ENCODE measurements around the gene CDKAL1.
A peak's percentile ranks its signal among the peaks of the same experiment; 100 is the strongest.

The CDKAL1 gene

DNA sequence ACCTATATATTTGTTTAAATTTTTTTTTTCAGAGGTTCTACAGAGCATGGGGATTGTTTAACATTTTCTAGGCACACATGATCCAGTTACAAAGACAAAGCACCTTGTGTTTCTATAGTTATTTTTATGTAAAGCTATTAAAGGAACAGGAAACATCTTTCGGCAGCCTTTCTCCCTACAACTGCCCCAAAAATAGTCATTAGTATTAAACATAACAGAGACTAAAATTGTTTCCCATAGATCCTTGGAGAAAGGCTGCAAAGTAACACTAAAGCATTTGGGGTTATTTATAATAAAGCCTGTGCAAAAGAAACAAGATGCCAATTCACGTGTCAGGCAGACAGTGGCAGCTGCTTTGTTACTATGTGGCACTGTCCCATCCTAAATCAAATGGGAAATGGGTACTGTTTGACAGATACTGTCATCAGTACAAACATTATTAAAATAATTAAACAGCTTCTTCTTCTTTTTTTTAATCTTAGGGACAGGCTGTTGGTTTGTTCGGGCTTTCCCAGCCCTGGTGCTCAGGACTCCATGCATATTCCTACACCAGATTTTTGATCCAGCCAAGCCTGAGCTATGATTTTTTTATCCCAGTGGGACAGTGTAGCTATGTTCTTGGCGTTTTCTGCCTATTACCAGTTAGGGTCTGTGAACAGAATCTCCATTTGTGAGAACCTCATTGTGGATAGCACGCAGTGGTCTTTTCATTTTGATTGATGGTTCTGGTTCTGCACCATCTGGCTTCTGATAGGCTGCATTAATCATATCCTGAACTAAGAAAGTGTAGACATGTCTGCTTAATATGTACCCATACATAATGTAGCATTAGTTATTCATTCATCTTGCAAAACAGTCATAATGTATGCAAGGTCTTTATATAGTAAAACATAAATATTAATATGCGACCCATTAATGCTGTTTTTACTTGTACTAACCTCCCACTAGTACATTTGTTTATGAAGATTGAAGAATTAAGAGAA, 598.9 kb downstream of the CDKAL1 start:
- no peak for DNase-seq (ENCODE audit: low read depth, low spot score)

DNA sequence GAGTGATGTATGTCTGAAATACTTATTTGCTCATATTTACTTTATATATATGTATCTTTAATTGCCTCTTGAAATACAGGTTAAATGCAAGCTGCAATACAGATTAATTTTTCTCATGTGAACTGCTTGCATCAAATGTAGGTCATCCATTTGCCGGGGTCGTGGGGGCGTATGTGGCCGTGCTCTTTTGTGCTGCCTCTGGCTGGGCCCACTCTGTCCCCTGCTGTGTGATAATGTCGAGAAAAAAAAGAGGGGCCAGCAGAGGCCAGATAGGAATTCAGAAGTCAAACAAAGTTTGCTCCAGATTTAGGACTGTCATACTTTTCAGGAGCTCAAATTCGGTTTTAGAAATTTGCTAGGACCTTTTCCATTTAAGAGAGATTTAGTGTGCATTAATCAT, 599.6 kb downstream of the CDKAL1 start:
- no peak for DNase-seq (ENCODE audit: low read depth, low spot score)

DNA sequence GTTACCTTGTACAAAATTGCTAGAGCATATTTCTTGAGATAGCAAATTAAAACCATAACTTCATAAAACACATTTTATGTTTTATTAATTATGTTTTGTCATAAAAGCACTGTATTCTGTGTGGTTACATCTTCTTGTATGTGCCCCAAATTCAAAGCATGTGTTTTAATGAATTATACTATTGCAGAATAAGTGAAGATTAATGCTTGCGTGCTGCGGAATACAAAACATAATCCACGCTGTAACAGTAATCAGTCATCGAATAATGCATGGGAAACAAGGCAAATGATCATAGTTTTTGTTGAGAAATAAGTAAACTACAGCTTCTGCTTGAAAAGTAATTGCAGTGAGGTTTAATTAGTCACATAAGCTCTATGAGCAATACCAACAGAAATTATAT, 600.1 kb downstream of the CDKAL1 start:
- no peak for DNase-seq (ENCODE audit: low read depth, low spot score)

DNA sequence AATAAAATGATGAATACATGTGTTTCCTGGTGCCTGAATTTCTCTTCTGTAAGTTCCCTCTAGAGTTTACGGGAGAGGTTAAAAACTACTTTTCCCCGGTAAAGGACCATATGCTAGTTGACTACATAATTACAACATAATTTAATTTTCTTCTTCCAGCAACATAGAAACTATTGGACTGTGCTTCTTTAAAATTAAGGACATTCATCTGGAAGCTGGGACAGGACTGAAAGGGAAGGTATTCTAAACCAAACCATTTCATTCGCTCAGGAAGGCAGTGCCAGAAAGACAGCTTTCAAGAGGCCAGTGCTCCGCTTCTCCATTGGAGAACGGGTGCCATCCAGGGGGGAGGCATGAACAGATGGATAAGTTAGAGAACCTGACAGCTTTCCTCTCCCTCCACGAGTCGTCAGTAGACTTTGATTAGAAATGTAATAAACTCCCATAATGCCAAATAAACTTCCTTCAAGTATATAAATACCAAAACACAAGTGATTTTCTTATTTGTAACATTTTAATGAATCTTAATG, 601.3 kb downstream of the CDKAL1 start:
- DNase-seq (ENCODE audit: low read depth, low spot score): no peak

DNA sequence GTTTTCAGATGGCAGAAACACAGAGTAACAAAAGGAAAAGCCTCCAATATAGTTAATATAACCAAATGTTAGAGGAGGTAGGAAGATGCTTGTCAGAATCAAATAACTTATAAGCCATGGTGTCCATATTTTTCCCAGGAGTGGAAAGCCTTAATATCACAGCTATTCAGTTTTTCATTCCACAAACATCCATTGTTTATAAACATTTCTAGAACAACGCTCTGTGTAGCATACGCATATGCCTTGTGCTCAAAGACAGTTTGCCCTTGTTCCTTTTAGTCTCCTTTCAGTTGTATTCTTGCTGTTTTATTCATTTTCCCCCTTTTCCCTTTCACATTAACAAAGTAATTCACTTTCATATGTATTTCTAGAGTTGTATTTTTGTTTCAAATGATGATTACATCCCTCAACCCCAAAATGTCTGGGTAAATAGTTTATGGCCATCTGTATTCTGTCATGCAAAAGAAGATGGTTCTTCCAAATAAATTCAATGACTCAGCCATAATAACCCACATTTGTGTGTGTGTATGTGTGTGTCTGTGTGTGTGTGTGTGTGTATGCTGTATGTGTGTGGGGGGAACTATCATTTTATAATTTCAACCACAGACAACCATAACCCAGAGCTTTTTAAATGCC, 603.6 kb downstream of the CDKAL1 start:
- no peak for DNase-seq (ENCODE audit: low read depth, low spot score)

DNA sequence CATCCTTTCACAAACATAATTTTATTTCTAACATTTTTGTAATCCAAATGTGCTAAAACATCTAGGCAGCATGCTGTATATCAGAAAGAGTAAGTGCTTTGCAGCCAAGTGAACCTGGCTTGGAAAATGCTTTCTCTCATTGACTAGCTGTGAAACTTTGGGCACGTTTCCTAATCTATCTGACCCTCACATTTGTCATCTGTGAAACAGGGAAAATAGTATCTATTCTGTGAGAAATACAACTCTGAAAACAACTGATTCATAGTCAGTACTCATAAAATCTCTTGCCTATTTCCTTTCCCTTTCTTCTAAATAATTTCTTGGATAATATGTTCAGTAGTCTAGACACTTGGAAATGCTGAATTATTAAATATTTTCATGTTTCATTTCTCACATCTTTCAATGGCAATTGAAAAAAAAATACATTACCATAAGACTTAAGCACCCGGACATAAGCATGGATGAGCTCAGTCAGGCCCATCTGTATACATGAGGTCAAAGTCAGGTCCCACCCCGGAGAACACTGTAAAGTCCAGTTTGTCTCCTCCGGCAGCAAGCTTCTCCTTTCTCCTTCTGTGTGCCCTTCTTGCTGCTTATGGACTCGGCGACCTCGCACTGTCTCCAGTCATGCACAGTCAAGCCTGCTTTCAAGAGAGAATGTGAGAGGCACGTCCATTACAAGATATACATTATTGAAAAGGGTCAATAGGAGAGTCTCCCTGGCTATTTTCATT, 604.2 kb downstream of the CDKAL1 start:
- DNase-seq (ENCODE audit: low read depth, low spot score): no peak

DNA sequence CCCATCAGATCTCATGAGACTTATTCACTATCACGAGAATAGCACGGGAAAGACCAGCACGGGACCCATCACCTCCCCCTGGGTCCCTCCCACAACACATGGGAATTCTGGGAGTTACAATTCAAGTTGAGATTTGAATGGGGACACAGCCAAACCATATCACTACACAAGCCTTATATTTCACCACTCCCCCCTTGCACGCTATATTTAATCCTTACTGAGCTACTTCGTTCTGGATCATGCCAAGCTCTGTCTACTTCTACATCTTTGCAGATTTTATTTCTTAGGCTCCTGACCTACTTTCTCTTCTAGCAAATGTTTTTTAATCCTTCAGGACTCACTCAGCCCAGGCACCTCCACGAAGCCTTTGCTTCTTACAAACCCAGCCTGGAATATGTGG, 606.7 kb downstream of the CDKAL1 start:
- no peak for DNase-seq (ENCODE audit: low read depth, low spot score)

DNA sequence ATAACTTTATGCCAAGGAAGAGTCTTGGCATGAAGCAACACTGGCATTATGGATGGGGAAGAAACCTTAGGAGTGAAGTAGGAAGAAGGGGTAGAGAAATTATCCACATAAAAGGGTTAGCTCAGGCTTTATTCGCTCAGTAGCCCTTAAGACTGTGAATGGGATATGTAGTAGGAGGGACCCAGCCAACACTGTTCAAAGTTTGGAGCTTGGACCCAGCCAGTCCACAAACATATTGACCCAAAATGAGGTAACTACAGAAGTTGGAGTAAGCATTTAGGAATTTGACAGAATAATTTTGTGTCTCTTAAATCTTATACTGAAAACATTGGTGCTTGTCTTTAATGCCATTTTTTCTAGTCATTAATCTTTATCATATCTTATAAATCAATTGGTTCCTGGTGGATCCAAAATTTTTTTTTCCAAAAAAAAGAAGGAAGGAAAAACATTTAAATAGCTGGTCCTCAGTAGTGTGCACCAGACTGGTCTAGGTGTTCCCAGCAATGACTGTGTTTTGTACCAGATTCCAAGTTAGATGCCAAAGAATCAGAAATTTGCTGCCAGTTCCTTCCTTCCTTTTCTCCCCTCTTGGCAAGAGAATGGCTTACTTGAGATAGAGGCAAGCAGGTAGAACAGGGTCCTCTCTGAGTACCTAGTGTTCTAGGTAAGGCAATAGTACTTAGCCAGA, 607.5 kb downstream of the CDKAL1 start:
- no peak for DNase-seq (ENCODE audit: low read depth, low spot score)

DNA sequence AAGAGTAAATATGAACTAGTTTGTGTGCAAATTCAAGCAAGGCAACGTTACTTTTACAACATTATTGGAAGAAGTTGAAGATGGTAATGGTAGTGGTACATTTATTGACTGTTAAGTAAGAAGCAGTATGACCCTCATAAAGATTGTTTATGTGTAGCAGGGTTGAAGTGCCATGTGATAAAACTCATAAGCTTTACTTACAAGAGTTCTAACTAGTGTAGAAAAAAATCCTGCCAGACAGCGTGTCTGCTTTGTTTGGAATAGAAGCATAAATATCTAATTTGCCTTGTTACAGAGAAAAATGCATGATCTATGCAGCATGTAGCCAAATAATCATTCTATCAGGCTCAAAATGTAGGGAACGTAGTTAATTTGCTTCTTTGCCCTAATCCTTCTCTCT, 608.5 kb downstream of the CDKAL1 start:
- no peak for DNase-seq (ENCODE audit: low read depth, low spot score)

DNA sequence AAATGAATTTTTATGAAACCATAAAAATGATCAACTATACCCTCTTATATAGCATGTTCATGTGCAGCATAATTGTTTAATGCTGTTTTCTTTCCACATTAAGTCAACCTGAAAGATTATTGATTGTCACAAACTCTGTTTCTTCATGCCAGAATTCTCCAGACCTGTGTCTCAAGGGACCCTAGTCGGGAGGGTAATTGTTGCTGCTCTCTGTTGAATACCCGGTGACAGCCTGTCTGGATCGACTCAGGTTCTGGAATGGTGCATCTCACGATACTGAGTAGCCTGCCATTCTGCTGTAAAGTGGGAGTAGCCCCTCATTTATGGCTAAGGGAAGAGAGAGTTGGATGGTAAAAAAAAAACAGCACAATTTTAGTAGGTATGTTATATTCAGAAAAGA, 609.4 kb downstream of the CDKAL1 start:
- DNase-seq (ENCODE audit: low read depth, low spot score): no peak

DNA sequence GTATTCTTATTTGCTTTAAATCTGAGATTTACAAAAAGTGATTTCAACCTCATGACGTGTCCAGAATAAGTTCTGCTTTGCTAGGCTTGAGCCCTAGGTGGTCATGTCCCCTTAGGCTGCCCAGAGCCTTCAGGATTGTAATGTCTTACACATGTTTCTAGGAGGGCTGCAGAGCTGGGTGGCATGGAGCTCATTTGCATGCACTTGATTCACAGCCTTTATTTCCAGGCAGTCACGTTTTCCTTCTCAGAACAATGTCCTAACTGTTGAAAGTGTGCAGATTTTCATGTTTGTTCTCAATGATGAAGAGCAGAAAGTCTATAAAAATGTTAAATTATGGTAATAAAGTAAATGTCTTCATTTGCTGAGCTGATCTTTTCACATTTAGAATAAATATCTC, 610.7 kb downstream of the CDKAL1 start:
- DNase-seq (ENCODE audit: low read depth, low spot score): no peak

DNA sequence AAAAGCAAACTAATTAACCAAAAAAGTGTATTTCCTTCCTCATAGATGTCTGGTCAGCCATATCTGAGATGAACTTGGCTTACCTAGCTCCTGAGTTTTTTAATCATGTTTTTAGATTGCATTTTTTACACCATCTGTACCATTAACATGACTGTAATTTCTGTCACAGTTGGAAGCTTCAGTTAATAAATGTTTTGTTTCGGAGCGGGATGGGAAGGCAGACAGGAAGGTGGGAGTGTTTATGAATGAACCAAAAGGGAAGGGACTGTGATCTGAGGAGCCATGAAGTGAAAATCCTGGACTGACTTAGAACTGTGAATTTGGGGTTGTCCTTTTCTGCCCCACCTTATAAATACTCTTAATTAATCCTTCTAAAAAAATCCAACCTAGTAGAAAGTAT, 613.7 kb downstream of the CDKAL1 start:
- no peak for DNase-seq (ENCODE audit: low read depth, low spot score)

DNA sequence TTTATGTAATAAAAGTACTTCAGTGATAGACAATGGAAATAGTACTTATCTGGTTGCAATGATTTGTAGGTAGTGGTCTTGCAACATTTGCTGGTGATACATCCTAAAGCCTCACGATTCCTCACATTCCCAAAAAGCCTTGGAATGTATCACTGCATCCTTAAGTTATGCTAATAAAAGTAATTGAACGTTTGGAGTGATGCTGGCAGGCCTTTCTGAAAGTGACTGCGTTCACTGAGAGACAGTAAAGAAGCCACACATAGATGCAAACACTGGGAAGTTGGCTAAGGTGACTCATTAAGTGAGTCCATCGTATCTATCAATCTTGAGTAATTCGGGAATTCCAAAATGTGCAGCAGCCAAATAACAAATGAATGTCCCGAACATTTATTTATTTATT, 615.2 kb downstream of the CDKAL1 start:
- no peak for DNase-seq (ENCODE audit: low read depth, low spot score)

DNA sequence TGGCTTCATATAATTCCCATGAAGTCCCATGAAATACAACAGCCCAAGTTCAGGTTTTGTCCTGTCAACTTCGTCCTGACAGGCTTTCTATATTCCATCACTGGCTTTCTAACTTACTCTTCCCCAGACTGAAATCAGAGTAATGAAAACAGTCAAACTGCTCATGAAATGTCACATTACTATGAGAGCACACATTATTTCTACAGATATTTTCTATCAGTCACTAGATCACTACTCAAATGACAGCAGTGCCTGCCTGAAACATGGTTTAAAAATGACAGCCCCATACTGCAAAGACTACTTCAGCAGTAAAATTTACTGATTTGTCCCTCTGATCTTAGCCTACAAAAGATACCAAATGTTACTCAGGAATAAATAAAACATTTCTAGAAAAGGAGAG, 616.4 kb downstream of the CDKAL1 start:
- DNase-seq (ENCODE audit: low read depth, low spot score): no peak

DNA sequence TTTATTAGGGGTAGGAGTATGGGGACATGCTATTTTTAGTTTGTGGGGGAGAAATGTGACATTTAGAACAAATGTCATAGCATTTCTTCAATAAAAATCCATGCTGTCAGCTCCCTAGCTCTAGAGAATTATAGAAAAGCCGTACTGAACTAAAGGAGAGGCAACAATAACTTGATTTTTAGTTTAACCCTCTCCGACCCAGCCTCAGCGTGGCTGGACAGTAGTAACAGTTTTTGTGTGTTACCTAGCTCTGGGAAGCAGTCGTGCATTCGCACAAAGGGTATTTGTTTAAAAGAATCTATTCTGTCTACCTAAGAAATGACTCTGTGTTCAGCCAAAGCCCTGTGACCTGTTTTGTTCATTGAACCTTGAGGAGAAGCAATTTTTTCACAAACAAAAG, 616.9 kb downstream of the CDKAL1 start:
- DNase-seq (ENCODE audit: low read depth, low spot score): no peak

DNA sequence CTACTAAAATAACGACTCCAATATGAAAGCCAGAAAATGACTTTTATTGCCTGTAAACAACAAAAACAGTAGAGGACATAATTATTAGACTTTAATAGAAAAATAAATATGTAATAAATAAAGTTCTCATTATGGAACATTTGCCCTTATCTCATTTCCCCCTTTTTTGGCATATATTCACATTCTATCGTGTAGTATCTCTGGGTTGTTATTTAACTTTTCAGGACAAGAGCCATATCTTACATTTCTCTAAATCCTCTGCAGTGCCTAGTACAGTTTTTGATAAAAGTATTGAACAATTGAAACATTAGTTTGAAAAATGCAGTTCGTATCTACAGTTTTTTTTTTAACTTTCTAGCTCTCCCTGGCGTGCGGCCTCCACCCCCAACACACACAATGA, 617.3 kb downstream of the CDKAL1 start:
- no peak for DNase-seq (ENCODE audit: low read depth, low spot score)

DNA sequence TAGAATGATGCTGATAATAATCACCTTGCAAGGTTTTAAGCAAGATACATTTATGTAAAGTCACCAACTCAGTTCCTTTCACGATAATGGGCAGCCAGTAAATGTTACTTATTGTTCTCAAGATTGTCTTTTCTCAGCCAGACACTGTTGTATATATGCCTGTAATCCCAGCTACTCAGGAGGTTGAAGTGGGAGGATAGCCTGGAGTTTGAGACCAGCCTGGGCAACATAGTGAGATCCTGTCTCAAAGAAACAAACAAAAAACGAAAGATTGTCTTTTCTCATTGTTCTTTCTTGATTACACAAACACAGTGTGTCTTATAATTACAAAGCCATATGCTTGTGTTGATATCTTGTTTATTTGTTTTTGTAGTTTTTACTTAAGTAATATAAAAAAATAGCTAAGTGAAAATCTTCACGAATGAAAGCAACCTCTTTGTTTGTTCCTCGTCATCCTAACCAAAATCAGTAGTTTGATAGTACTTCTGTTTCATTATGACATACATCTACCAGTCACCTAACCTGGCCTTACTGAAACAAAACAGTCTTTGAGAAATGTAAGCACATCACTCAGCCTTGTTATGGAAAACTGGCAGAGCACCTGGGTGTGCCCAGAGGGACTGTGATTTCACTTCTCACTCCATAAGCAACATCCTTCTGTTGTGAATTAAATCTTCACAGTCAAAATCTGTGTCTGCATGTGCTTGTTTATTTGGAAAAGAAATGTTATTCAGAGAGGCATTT, 623.1 kb downstream of the CDKAL1 start:
- no peak for DNase-seq (ENCODE audit: low read depth, low spot score)

DNA sequence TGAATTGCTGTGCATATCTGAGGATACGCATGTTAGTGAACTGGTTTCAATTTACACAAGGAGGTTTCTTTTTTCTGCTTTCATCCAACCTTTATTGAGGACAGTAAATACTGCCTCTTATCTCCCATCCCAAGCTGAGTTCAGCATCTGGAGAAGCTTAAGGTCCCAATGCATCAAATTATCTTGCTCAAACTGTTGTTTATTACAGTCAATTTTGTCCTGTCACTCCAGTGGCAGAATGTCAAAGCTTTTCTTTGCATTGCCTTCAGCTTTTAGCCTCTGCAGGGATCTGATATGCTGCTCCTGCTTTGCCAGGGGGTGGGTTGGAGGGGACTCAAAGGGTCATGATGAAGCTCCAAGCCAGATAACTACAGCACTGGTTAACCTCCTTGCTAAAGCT, 623.9 kb downstream of the CDKAL1 start:
- peak; percentile 19 for DNase-seq (ENCODE audit: low read depth, low spot score)

DNA sequence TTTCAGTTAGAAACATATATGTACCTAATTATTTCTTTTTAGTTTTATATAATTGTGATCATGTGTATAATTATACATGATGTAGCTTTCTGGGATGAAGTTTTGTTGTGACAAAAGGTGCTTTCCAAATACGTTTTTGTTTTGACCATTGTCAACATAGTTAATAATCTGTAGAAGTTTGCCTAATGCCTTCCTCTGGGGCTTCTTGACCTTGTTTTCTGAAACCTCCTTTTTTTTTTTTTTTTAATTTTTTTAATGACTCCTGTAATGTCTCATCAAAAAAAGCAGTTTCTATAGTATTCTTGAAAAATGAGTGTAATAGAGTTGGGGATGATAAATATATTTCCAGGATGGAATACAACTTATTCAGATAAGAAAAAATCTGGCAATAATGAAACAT, 624.6 kb downstream of the CDKAL1 start:
- DNase-seq (ENCODE audit: low read depth, low spot score): no peak

DNA sequence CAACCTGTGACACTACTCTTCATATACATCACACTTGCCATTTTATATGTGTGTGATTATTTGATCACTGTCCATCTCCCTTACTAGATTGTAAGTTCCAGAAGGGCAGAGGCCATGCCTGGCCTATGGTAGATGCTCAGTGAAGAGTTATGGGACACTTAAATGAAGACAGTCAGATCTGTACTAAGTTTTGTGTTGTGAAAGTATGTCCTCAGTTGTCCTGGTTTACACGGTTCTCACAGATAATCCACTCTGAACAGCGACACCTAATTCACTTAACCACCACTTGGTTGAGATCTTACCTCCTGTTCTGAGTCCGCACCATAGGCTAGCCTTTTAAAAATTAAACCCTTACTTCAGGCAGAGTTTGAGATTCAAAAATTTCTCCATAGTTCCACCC, 625.2 kb downstream of the CDKAL1 start:
- no peak for DNase-seq (ENCODE audit: low read depth, low spot score)

DNA sequence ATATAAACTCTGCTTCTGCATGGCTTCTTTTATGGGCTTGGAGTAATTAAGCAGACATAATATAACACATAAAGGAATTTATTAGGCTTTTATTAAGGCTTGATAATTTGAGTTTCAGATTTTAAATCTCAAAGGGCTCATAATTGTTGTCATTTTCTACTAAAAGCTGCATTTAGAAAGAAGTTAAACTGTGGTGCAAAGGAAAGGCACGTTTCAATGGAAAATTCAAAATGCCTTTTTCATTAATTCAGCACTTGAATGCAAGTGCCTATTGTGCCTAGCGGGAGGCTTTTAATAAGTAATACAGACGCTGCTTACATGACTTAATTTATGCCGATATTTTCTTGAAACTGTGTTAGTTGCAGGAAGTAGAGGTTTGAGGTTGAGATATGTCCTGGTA, 627.5 kb downstream of the CDKAL1 start:
- DNase-seq (ENCODE audit: low read depth, low spot score): no peak

Data from ELF-1 (cell line).